Hepatocyte (in vitro differentiated cells): ENCODE results near the gene SLC29A2.

Experiments used
- CTCF ChIP-seq: fragments of 200-600 bp; sonication (generic); IDR thresholded peaks from 2 replicates; pipeline ENCODE4 v1.5.1; 2016; ENCODE audit warnings: antibody characterized with exemption, mild to moderate bottlenecking; ENCODE audit not compliant: poor library complexity
- EZH2 ChIP-seq: fragments of 200-600 bp; sonication (generic); IDR thresholded peaks from 2 replicates; pipeline ENCODE4 v1.6.1; 2016; ENCODE audit warnings: antibody characterized with exemption, mild to moderate bottlenecking, borderline replicate concordance

- TF ChIP-seq EZH2 (no peak), CTCF (no peak)
These were observed 46.3 kb downstream of the SLC29A2 start for GRCh38 chr11:66325263-66325671.
